ENCODE data around the gene ARG2.
A peak's percentile ranks its signal among the peaks of the same experiment; 100 is the strongest.

ARG2 gene

GRCh38 chr14:67619446-67620216 is at the start of gene ARG2:
Gene ARG2, plus strand, starts transcription at chr14:67619920. Its CDS starts 58 bp downstream, at chr14:67619978.
- peak; percentile 91 to 94 for DNase-seq (ENCODE audit: low read depth in 2 of 2)

- no peak for DNase-seq (ENCODE audit: low read depth in 2 of 2)
Observed at GRCh38 chr14:67570453-67570852, 49.3 kb upstream of the ARG2 start.

GRCh38 chr14:67571275-67571990 is 48.3 kb upstream of the ARG2 start:
- DNase-seq (ENCODE audit: low read depth in 2 of 2): peak; percentile 35 to 40

GRCh38 chr14:67571991-67572323 is 47.8 kb upstream of the ARG2 start:
- DNase-seq (ENCODE audit: low read depth in 2 of 2): no peak

GRCh38 chr14:67572608-67573007 is 47.1 kb upstream of the ARG2 start:
- no peak for DNase-seq (ENCODE audit: low read depth in 2 of 2)

- no peak for DNase-seq (ENCODE audit: low read depth in 2 of 2)
Observed at GRCh38 chr14:67573228-67574010, 46.3 kb upstream of the ARG2 start.

GRCh38 chr14:67574156-67574555 is 45.6 kb upstream of the ARG2 start:
- no peak for DNase-seq (ENCODE audit: low read depth in 2 of 2)

- no peak for DNase-seq (ENCODE audit: low read depth in 2 of 2)
Observed at GRCh38 chr14:67574806-67575205, 44.9 kb upstream of the ARG2 start.

GRCh38 chr14:67575684-67576083 is 44.0 kb upstream of the ARG2 start:
- DNase-seq (ENCODE audit: low read depth in 2 of 2): no peak

GRCh38 chr14:67576216-67576955 is 43.3 kb upstream of the ARG2 start:
- no peak for DNase-seq (ENCODE audit: low read depth in 2 of 2)

- no peak for DNase-seq (ENCODE audit: low read depth in 2 of 2)
Observed at GRCh38 chr14:67577181-67577808, 42.4 kb upstream of the ARG2 start.

GRCh38 chr14:67577909-67578749 is 41.6 kb upstream of the ARG2 start:
- DNase-seq (ENCODE audit: low read depth in 2 of 2): no peak

GRCh38 chr14:67579040-67579439 is 40.7 kb upstream of the ARG2 start:
- no peak for DNase-seq (ENCODE audit: low read depth in 2 of 2)

GRCh38 chr14:67579636-67580035 is 40.1 kb upstream of the ARG2 start:
- DNase-seq (ENCODE audit: low read depth in 2 of 2): no peak

GRCh38 chr14:67580336-67581171 is 39.2 kb upstream of the ARG2 start:
- DNase-seq (ENCODE audit: low read depth in 2 of 2): no peak

- no peak for DNase-seq (ENCODE audit: low read depth in 2 of 2)
Observed at GRCh38 chr14:67581643-67582042, 38.1 kb upstream of the ARG2 start.

- no peak for DNase-seq (ENCODE audit: low read depth in 2 of 2)
Observed at GRCh38 chr14:67582061-67582460, 37.7 kb upstream of the ARG2 start.

- no peak for DNase-seq (ENCODE audit: low read depth in 2 of 2)
Observed at GRCh38 chr14:67583711-67584644, 35.7 kb upstream of the ARG2 start.
